H1 (cell line): ENCODE measurements around the gene HTR3B. TPM values are rescaled to one million over a fixed set of nuclear protein-coding genes. Genes with fewer than 3 reads are reported as not detected.

Experiments used
- ATF3 ChIP-seq: IDR thresholded peaks from 2 replicates; pipeline ENCODE4 v1.6.1; 2011; ENCODE audit warnings: low read depth, mild to moderate bottlenecking, low read length; ENCODE audit not compliant: insufficient read depth
- CHD7 ChIP-seq: fragments of 300-600 bp; sonication (generic); IDR thresholded peaks from 2 replicates; pipeline ENCODE4 v1.7.1; 2012; ENCODE audit warnings: low read length, moderate library complexity, mild to moderate bottlenecking, inconsistent platforms; ENCODE audit not compliant: insufficient replicate concordance
- CREB1 ChIP-seq: IDR thresholded peaks from 2 replicates; pipeline ENCODE4 v1.6.1; 2012; ENCODE audit warnings: inconsistent platforms
- FOSL1 ChIP-seq: IDR thresholded peaks from 2 replicates; pipeline ENCODE4 v1.6.1; 2011; ENCODE audit warnings: mild to moderate bottlenecking, low read depth, low read length, moderate library complexity; ENCODE audit not compliant: insufficient read depth
- HDAC2 ChIP-seq, 2 experiments: fragments of 300-600 bp in 1 of 2; sonication (generic) in 1 of 2; IDR thresholded peaks; 2 replicates each; pipeline ENCODE4 v1.6.1; 2011 to 2012; ENCODE audit warnings: low read depth in 2 of 2, low read length in 2 of 2, mild to moderate bottlenecking in 2 of 2, moderate library complexity in 2 of 2, borderline replicate concordance in 1 of 2, inconsistent platforms in 1 of 2
- KDM4A ChIP-seq: IDR thresholded peaks from one replicate; pipeline ENCODE4 v1.7.1; 2012; ENCODE audit warnings: low read depth, mild to moderate bottlenecking, moderate library complexity, low read length, inconsistent platforms; ENCODE audit not compliant: severe bottlenecking
- MAX ChIP-seq: IDR thresholded peaks from 2 replicates; pipeline ENCODE4 v1.6.1; 2012; ENCODE audit warnings: inconsistent platforms
- SRF ChIP-seq: IDR thresholded peaks from 2 replicates; pipeline ENCODE4 v1.6.1; 2011; ENCODE audit warnings: mild to moderate bottlenecking, low read depth, low read length, moderate library complexity
- TCF12 ChIP-seq: IDR thresholded peaks from 2 replicates; pipeline ENCODE4 v1.6.1; 2011; ENCODE audit warnings: low read depth, mild to moderate bottlenecking, low read length
- polyA plus RNA-seq, 7 experiments: library from polyadenylated mRNA; depleted of rRNA in 3 of 7; stranded (reverse) in 5 of 7; unstranded in 2 of 7; fragments of >200 nt in 5 of 7; fragments of 200-250 nt in 2 of 7; gene quantifications; 1 replicate in 5 of 7; 2 replicates in 1 of 7; 4 replicates in 1 of 7; pipeline versions ENCODE4 v1.2.1 to v1.2.3, GENCODE V29; 2011 to 2013; ENCODE audit warnings: missing spikeins in 2 of 7, mixed read lengths in 2 of 7
- total RNA-seq: library from RNA; stranded (reverse); fragmentation: NEBNext Ultra II Directional; extraction: Animal tissue kit (Norgen Biotek cat#: 25700); gene quantifications from 2 replicates; pipeline ENCODE4 v1.2.1, GENCODE V29; 2021

HTR3B gene
- total and polyA plus RNA-seq, 2 of the 8 experiments (the other 6 are each of a cell fraction or from before 2014, with no cell fraction given) = not detected

- TF ChIP-seq CHD7 (no peak), TCF12 (no peak), KDM4A (peak; percentile 33), CREB1 (no peak), ATF3 (no peak), HDAC2 (IDR thresholded peaks at IDR 0.05; ENCODE audit: borderline replicate concordance in 1 of 2, low read depth in 2 of 2, low read length in 2 of 2) (no peak), SRF (no peak), MAX (peak; percentile 92), FOSL1 (no peak)
Observed at GRCh38 chr11:113974741-113975470, 70.3 kb downstream of the HTR3B start, which contains the start of gene HTR3A (continued).
